LNCAP (cell line): Measurements from ENCODE around the gene DOK3.

ENCODE experiments used
- TF ChIP-seq, protein P1 (sequence below): fragments of 450-650 bp; IDR thresholded peaks from 2 replicates; pipeline ENCODE4 v1.5.1; 2017; ENCODE audit warnings: mild to moderate bottlenecking

Gene DOK3

DNA sequence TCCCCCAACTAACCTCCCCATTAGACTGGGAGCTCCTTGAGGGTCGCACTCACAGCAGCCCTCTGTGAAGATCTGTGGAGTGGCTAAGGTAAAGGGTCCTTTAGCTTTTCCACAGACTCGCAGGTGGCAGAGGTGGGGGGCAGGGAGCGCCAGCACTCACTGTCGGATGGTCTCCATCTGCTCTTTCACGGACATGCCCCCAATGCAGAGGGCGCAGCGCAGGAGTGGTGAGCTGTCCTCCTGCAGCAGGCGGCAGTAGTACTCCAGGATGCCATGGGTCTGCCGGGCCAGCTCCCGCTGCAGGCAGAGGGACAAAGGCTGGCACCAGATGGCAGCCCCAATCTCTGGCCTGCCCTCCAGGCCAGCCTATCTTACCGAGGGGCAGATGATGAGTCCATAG is 4.9 kb upstream of the DOK3 start:
- TF ChIP-seq, protein P1, sequence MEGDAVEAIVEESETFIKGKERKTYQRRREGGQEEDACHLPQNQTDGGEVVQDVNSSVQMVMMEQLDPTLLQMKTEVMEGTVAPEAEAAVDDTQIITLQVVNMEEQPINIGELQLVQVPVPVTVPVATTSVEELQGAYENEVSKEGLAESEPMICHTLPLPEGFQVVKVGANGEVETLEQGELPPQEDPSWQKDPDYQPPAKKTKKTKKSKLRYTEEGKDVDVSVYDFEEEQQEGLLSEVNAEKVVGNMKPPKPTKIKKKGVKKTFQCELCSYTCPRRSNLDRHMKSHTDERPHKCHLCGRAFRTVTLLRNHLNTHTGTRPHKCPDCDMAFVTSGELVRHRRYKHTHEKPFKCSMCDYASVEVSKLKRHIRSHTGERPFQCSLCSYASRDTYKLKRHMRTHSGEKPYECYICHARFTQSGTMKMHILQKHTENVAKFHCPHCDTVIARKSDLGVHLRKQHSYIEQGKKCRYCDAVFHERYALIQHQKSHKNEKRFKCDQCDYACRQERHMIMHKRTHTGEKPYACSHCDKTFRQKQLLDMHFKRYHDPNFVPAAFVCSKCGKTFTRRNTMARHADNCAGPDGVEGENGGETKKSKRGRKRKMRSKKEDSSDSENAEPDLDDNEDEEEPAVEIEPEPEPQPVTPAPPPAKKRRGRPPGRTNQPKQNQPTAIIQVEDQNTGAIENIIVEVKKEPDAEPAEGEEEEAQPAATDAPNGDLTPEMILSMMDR, result no peak

DNA sequence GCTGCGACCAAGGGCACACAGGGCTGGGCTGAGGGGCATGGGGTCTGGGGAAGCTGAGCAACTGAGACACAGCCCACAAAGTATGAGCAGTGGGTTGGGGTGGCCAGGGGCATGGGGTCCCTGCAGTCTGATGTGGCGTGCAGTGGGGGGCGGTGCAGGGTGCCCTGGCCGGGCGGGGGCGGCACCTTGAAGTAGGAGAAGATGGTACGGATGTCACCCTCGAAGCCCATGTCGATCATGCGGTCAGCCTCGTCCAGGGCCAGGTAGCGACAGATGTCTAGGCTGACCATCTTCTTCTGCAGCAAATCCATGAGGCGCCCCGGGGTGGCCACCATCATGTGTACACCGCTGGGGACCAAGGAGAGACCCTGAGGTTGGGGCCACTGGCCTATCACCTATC is 3.9 kb upstream of the DOK3 start:
- TF ChIP-seq, protein P1, result no peak

DNA sequence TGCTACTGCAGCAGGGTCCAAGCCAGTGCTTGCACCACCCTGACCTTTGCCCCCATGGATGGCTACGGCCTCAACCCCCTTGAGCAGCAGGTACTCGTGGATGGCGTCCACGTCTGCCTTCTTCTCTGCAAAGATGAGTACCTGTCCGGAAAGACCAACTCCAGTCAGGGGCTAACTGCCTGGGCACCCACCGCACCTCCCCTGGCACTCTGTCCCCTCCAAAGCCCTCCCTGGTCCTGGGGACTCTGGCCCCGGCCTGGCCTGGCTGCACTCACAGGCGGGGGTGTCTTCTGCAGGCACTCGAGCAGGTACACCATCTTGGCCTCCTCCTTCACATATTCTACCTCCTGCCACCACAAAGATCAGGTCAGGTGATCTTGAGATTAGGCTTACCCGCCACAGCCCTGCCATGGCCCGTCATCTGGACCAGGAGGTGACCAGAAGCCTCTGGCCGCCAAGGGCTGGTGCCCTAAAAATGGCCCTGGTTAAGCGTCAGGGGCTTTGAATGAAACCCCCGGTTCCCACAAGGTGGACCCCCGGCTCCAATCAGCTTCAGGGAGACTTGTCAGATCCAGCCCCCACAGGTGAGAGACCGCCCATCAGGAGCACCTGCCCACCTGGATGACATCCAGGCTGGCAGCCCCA is 3.2 kb upstream of the DOK3 start:
- TF ChIP-seq, protein P1, result no peak

DNA sequence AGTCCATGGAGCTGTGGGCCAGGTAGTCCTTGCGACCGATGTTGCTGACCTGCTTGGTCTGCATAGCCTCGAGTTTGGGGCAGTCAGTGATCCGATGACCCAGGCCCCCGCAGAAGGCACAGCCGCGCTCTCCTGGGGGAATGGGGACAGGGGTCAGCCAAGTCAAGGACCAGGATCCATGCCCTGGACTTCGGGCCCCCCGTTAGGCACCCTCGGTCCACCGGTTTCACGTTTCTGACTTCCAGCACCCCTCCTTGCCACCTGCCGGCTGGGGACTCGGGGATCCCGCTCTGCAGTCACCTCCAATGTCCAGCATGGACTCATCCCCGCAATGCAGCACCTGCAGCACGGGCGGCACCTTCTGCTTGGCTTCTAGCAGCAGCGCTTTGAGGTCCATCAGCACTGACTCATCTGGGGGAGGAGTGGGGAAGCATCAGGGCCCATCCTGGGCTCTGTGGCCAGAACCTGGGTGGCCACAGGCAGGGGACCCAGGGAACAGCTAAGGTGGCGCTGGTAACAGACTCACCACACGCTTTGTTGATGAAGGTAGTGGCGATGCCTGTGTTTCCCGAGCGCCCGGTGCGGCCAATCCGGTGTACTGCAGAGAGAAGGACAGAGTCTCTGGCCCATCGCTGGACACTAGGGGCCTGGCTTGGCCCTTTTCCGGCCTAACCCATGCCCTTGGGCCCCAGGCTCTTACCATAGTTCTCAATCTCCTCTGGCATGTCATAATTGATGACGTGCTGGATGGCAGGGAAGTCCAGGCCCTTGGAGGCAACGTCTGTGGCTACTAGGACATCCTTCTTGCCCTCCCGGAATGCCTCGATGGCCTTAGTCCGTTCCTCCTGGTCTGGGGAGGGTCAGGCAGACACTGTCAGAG is 2.4 kb upstream of the DOK3 start:
- TF ChIP-seq, protein P1, result no peak

DNA sequence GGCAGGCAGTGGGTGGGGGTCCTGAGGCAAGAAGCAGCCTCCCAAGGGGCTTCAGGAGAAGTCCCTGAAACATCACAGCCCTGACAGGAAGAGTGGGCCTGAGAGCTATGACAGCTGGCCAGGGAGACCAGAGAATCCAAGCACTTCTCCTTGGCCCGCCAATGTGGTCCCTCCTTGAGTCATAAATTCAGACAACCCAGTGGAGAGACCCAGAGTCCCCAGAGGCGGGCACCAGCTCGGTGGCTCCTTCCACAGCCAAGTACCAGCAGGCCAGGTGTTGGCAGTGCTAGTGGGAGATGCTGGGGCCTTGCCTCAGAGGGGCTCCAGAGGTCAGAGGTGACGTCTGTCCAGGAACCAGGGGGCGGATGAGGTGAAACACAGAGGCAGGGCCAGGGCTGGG is 1.6 kb upstream of the DOK3 start:
- TF ChIP-seq, protein P1, result no peak

DNA sequence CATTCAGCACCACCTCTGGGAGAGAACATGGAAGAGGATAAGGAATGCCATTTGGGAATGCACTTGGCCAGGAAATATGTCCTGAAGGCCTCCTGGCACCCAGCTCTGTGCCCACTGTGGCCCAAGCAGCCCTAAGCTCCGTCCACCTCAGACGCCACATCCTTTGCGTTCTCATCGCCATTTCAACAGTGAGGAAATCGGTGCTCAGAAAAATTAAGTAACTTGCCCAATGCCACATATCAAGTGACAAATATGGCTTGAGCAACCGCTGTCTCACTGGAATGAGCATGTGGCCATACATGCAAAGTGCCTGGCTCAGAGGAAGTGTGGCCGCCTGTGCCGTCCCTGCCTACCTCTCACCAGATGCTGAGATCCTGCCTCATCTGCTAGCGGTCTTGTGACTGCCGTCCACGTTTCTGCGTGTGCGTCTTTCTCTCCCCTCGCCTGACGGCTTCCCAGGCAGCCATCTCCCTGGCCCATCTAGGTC is 984 bp upstream of the DOK3 start:
- TF ChIP-seq, protein P1, result no peak

DNA sequence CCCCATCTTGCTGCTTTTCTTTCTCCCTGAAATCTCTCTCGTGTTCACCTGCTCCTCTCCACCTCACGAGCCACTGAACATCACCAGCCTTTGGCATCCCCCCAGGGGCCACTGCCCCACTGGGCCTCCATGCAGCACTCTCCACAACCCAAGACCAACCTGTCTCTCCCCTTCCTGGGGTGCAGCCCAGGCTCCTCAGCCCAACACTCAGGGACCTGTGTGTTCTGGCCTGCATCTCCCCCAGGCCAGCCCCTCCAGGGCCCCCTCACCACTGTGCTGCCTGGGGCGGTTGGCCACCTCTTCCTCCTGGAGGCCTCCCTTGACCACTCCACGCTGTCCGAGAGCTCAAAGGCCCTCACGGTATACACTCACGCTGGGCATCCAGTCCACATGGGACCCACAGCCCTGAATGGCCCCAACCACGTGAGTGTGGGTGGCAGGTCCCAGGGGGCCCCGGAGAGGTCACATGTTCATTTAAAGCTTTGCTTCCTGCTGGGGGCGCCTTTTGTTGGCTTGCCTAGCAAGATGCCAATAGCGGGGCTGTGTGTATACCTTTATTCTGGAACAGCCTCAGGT is 453 bp upstream of the DOK3 start:
- TF ChIP-seq, protein P1, result no peak
